IMR-90 (cell line): Measurements from ENCODE around the gene PI4KA. TPM values are rescaled to one million over a fixed set of nuclear protein-coding genes. Genes with fewer than 3 reads are reported as not detected.

Experiments
- ATAC-seq: fragments of 200-7000 bp; cut with Tn5 transposase; 2 replicates; pipeline ENCODE4 v1.9.1; 2020; ENCODE audit warnings: low read depth, mild to moderate bottlenecking, moderate library complexity
- BruUV-seq: library from RNA; stranded (reverse); fragments of 400-500 nt; replicated peaks from 2 replicates; lab custom pipeline; 2021; lab: Mats Ljungman, UMichigan
- CTCF ChIA-PET: fragments of 300-600 bp; formaldehyde crosslinking; extraction: SDS; loops from one replicate; lab custom pipeline; 2021; ENCODE audit warnings: antibody characterized with exemption; lab: Yijun Ruan, JAX
- POLR2A ChIA-PET: fragments of 300-600 bp; sonication (Branson Sonifier 250); formaldehyde crosslinking; loops from one replicate; lab custom pipeline; 2022; ENCODE audit warnings: antibody characterized with exemption; ENCODE audit not compliant: unreplicated experiment; lab: Charles Lee
- DNase-seq: peaks from one replicate; pipeline ENCODE4 v3.0.0; 2013
- H2AFZ ChIP-seq: replicated peaks from 2 replicates; pipeline ENCODE3; 2013; ENCODE audit warnings: low read length, mild to moderate bottlenecking; ENCODE audit not compliant: poor library complexity
- H2AK5ac ChIP-seq: 2 replicates; pipeline ENCODE4 v1.6.1; 2013; ENCODE audit warnings: low read depth, low read length, inconsistent platforms
- H2AK9ac ChIP-seq: replicated peaks from 2 replicates; pipeline ENCODE3; 2013; ENCODE audit warnings: mild to moderate bottlenecking, low read depth, low read length, moderate library complexity; ENCODE audit not compliant: poor library complexity
- H2BK120ac ChIP-seq: 2 replicates; pipeline ENCODE4 v1.6.1; 2013; ENCODE audit warnings: low read depth, low read length, inconsistent platforms
- H2BK15ac ChIP-seq: 3 replicates; pipeline ENCODE4 v1.6.1; 2013; ENCODE audit warnings: low read depth, low read length, inconsistent platforms
- H2BK20ac ChIP-seq: 2 replicates; pipeline ENCODE4 v1.6.1; 2013; ENCODE audit warnings: low read depth, mild to moderate bottlenecking, inconsistent platforms, low read length, moderate library complexity
- H2BK5ac ChIP-seq: 2 replicates; pipeline ENCODE4 v1.6.1; 2013; ENCODE audit warnings: mild to moderate bottlenecking, low read depth, low read length, inconsistent platforms; ENCODE audit not compliant: poor library complexity, severe bottlenecking
- H3K14ac ChIP-seq: replicated peaks from 2 replicates; pipeline ENCODE4 v1.6.1; 2013; ENCODE audit warnings: low read depth, low read length, inconsistent platforms
- H3K18ac ChIP-seq: 2 replicates; pipeline ENCODE4 v1.6.1; 2013; ENCODE audit warnings: low read depth, low read length, control low read depth
- H3K23ac ChIP-seq: 2 replicates; pipeline ENCODE4 v1.6.1; 2013; ENCODE audit warnings: low read depth, low read length, inconsistent platforms
- H3K27ac ChIP-seq: 2 replicates; pipeline ENCODE4 v1.5.1; 2013; ENCODE audit warnings: mild to moderate bottlenecking, control low read depth, low read length; ENCODE audit not compliant: insufficient read depth
- H3K27me3 ChIP-seq: 2 replicates; pipeline ENCODE4 v1.6.1; 2013; ENCODE audit warnings: low read length; ENCODE audit not compliant: control insufficient read depth, insufficient read depth
- H3K36me3 ChIP-seq: 2 replicates; pipeline ENCODE4 v1.6.1; 2013; ENCODE audit warnings: low read length, mixed read lengths; ENCODE audit not compliant: control insufficient read depth, insufficient read depth
- H3K4ac ChIP-seq: 2 replicates; pipeline ENCODE4 v1.6.1; 2013; ENCODE audit warnings: low read depth, low read length, inconsistent platforms
- H3K4me1 ChIP-seq: 2 replicates; pipeline ENCODE4 v1.6.1; 2013; ENCODE audit warnings: low read length, mixed read lengths; ENCODE audit not compliant: control insufficient read depth, insufficient read depth
- H3K4me2 ChIP-seq: 2 replicates; pipeline ENCODE4 v1.6.1; 2013; ENCODE audit warnings: low read depth, mild to moderate bottlenecking, control low read depth, low read length, moderate library complexity
- H3K4me3 ChIP-seq: 2 replicates; pipeline ENCODE4 v1.5.1; 2013; ENCODE audit warnings: low read depth, mild to moderate bottlenecking, control low read depth, low read length, moderate library complexity; ENCODE audit not compliant: insufficient read depth
- H3K56ac ChIP-seq: 2 replicates; pipeline ENCODE4 v1.6.1; 2013; ENCODE audit warnings: low read length, inconsistent platforms; ENCODE audit not compliant: insufficient read depth; ENCODE audit errors: extremely low read depth
- H3K79me1 ChIP-seq, 2 experiments: 2 replicates each; pipeline ENCODE4 v1.6.1; 2013; ENCODE audit warnings: low read length in 2 of 2, inconsistent platforms in 1 of 2, low read depth in 1 of 2
- H3K9ac ChIP-seq: 2 replicates; pipeline ENCODE4 v1.6.1; 2013; ENCODE audit warnings: low read depth, low read length, control low read depth
- H3K9me1 ChIP-seq: 2 replicates; pipeline ENCODE4 v1.6.1; 2013; ENCODE audit warnings: low read length, inconsistent platforms; ENCODE audit not compliant: insufficient read depth
- H3K9me3 ChIP-seq: 2 replicates; pipeline ENCODE4 v1.6.1; 2013; ENCODE audit warnings: low read length; ENCODE audit not compliant: control insufficient read depth, insufficient read depth
- H4K20me1 ChIP-seq: 2 replicates; pipeline ENCODE4 v1.6.1; 2013; ENCODE audit warnings: low read length, inconsistent platforms; ENCODE audit not compliant: insufficient read depth
- H4K5ac ChIP-seq: 2 replicates; pipeline ENCODE4 v1.6.1; 2013; ENCODE audit warnings: mild to moderate bottlenecking, low read depth, low read length, control low read depth
- H4K8ac ChIP-seq, 2 experiments: 2 replicates each; pipeline ENCODE4 v1.6.1; 2013; ENCODE audit warnings: low read depth in 2 of 2, low read length in 2 of 2, control low read depth in 1 of 2, inconsistent platforms in 1 of 2
- H4K91ac ChIP-seq: 2 replicates; pipeline ENCODE4 v1.6.1; 2013; ENCODE audit warnings: low read depth, low read length, inconsistent platforms; ENCODE audit not compliant: insufficient read depth
- BHLHE40 ChIP-seq: fragments of 150-350 bp; IDR thresholded peaks from 2 replicates; pipeline ENCODE4 v1.6.1; 2016; ENCODE audit warnings: mild to moderate bottlenecking, low read depth, low read length
- CEBPB ChIP-seq: IDR thresholded peaks from 2 replicates; pipeline ENCODE4 v1.6.1; 2012; ENCODE audit warnings: low read depth, low read length, improper control_type of control experiment
- CHD1 ChIP-seq: IDR thresholded peaks from 2 replicates; pipeline ENCODE4 v1.6.1; 2012; ENCODE audit warnings: low read depth, low read length, improper control_type of control experiment
- FOS ChIP-seq: fragments of 150-350 bp; IDR thresholded peaks from 2 replicates; pipeline ENCODE4 v1.6.1; 2016; ENCODE audit warnings: low read depth, low read length
- MAFK ChIP-seq: IDR thresholded peaks from 2 replicates; pipeline ENCODE4 v1.6.1; 2012; ENCODE audit warnings: low read depth, low read length, improper control_type of control experiment
- MAZ ChIP-seq: IDR thresholded peaks from 2 replicates; pipeline ENCODE4 v1.6.1; 2012; ENCODE audit warnings: low read depth, mild to moderate bottlenecking, low read length, improper control_type of control experiment, moderate library complexity, borderline replicate concordance
- MXI1 ChIP-seq: IDR thresholded peaks from 2 replicates; pipeline ENCODE4 v1.6.1; 2012; ENCODE audit warnings: low read depth, mild to moderate bottlenecking, low read length, moderate library complexity, borderline replicate concordance
- NFE2L2 ChIP-seq: fragments of 150-350 bp; IDR thresholded peaks from 2 replicates; pipeline ENCODE4 v1.6.1; 2016; ENCODE audit warnings: low read depth, mild to moderate bottlenecking, low read length
- POLR2A ChIP-seq: IDR thresholded peaks from 2 replicates; pipeline ENCODE4 v1.6.1; 2012; ENCODE audit warnings: mild to moderate bottlenecking, low read depth, low read length
- RAD21 ChIP-seq: IDR thresholded peaks from 2 replicates; pipeline ENCODE4 v1.6.1; 2012; ENCODE audit warnings: low read length, improper control_type of control experiment
- RCOR1 ChIP-seq: IDR thresholded peaks from 2 replicates; pipeline ENCODE4 v1.6.1; 2012; ENCODE audit warnings: mild to moderate bottlenecking, low read length, improper control_type of control experiment; ENCODE audit not compliant: insufficient replicate concordance
- RFX5 ChIP-seq: IDR thresholded peaks from 2 replicates; pipeline ENCODE4 v1.8.0; 2012; ENCODE audit warnings: low read depth, mild to moderate bottlenecking, low read length, moderate library complexity
- SMC3 ChIP-seq: fragments of 150-350 bp; IDR thresholded peaks from 2 replicates; pipeline ENCODE4 v1.6.1; 2016; ENCODE audit warnings: low read depth, mild to moderate bottlenecking, antibody characterized with exemption, low read length, moderate library complexity
- WGBS, 2 experiments: methylation state at CpG; one replicate each; pipeline versions ENCODE4 v1.1.5 to v1.1.7; 2013; ENCODE audit warnings: missing lambda C conversion rate in 2 of 2; ENCODE audit not compliant: insufficient read length in 1 of 2; ENCODE audit errors: extremely low coverage in 2 of 2; 5-methylcytosine and 5-hydroxymethylcytosine counted together
- dilution Hi-C: fragments of 300-500 bp; cut with HindIII; formaldehyde crosslinking; loops from one replicate; pipeline ENCODE4 v1.14.3; 2018; ENCODE audit warnings: low sequenced_read_pairs; ENCODE audit not compliant: unreplicated experiment
- in situ Hi-C: fragments of 300-500 bp; cut with MboI; formaldehyde crosslinking; loops from 3 replicates; pipeline ENCODE4 v1.14.3; 2019; ENCODE audit warnings: low sequenced_read_pairs, inconsistent platforms, mixed read lengths
- intact Hi-C: fragments of 100-400 bp; cut with micrococcal nuclease; formaldehyde crosslinking; loops from 2 replicates; pipeline ENCODE4 v1.10.0; 2022
- polyA plus RNA-seq, 3 experiments: library from polyadenylated mRNA; depleted of rRNA; stranded (reverse); fragments of >200 nt; gene quantifications; 2 replicates each; pipeline ENCODE4 v1.2.3, GENCODE V29; 2012; ENCODE audit warnings: low replicate concordance in 1 of 3
- total RNA-seq: library from RNA; depleted of rRNA; stranded (reverse); fragments of >200 nt; gene quantifications from 2 replicates; pipeline ENCODE4 v1.2.3, GENCODE V29; 2012
- TF ChIP-seq, protein P1 (sequence below): fragments of 150-350 bp; IDR thresholded peaks from 2 replicates; pipeline ENCODE4 v1.6.1; 2016; ENCODE audit warnings: low read depth, mild to moderate bottlenecking, low read length, moderate library complexity, borderline replicate concordance

PI4KA gene
- total and polyA plus RNA-seq, 2 of the 4 experiments (the other 2 are of a cell fraction) = 16.8 to 35.5 TPM

DNA sequence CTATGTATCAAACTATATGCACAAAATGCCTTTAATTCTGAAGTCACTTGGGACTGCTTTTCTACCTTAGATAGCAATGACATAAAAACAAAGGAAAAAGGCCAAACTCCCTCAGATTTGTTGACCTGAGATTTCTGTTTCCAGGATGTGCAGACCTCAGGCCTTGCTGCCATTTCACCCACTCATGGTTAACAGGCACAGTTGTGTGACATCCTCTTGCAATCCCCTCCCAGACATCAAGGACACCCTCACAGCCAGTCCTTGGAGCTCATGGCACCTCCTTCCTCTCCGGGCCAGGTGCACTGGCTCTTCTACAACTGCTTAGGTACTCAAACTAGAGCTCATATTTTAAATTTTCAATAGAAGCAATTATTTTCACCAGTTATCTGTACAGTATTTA, 47.4 kb downstream of the PI4KA start:
- no peak overlapping the region for H3K4me2 ChIP-seq
- no peak overlapping the region for H3K27ac ChIP-seq
- H3K9me3 ChIP-seq = no peaks in the 10 kb centered on the region
- DNase-seq (no peak), ATAC-seq (no peak)
- H2AK5ac ChIP-seq = no peak overlapping the region
- WGBS, 2 experiments = no CpG with 5 or more reads among the region's 1 CpG
- H2AK9ac ChIP-seq = no peak overlapping the region
- intact Hi-C loops = no loop called here
- ChIA-PET POLR2A (no interaction called here), CTCF (no interaction called here)
- H2BK15ac ChIP-seq = no peak overlapping the region
- no peak overlapping the region for H3K4me3 ChIP-seq
- H2BK20ac ChIP-seq = no peak overlapping the region
- dilution Hi-C loops = no loop called here
- no peak overlapping the region for H3K56ac ChIP-seq
- H3K27me3 ChIP-seq = no peaks in the 10 kb centered on the region
- no peak overlapping the region for H2BK5ac ChIP-seq
- peaks cover 11% of the 10 kb centered on the region for H3K9me1 ChIP-seq
- BruUV-seq = no TSS peak
- H2BK120ac ChIP-seq = no peak overlapping the region
- H3K4ac ChIP-seq = no peak overlapping the region
- no peak overlapping the region for H3K14ac ChIP-seq
- H3K36me3 ChIP-seq = peaks cover 27% of the 10 kb centered on the region
- no peak overlapping the region for H4K5ac ChIP-seq
- peaks cover 5% of the 10 kb centered on the region for H3K4me1 ChIP-seq
- TF ChIP-seq CHD1 (no peak), SMC3 (no peak), RFX5 (no peak), RCOR1 (no peak), MAZ (no peak), RAD21 (no peak), POLR2A (no peak), CEBPB (no peak), NFE2L2 (no peak), BHLHE40 (no peak), MXI1 (no peak), FOS (no peak), MAFK (no peak)
- TF ChIP-seq, protein P1, sequence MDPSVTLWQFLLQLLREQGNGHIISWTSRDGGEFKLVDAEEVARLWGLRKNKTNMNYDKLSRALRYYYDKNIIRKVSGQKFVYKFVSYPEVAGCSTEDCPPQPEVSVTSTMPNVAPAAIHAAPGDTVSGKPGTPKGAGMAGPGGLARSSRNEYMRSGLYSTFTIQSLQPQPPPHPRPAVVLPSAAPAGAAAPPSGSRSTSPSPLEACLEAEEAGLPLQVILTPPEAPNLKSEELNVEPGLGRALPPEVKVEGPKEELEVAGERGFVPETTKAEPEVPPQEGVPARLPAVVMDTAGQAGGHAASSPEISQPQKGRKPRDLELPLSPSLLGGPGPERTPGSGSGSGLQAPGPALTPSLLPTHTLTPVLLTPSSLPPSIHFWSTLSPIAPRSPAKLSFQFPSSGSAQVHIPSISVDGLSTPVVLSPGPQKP = no peak
- no peaks in the 10 kb centered on the region for H4K20me1 ChIP-seq
- H3K23ac ChIP-seq = no peak overlapping the region
- no peak overlapping the region for H2AFZ ChIP-seq
- in situ Hi-C loops = no loop called here
- no peak overlapping the region for H4K8ac ChIP-seq
- H3K18ac ChIP-seq = no peak overlapping the region
- no peak overlapping the region for H4K91ac ChIP-seq
- no peak overlapping the region for H3K9ac ChIP-seq
- peaks cover 5 to 19% of the 10 kb centered on the region in 2 experiments; a peak in 3 of 4 replicates for H3K79me1 ChIP-seq
